HepG2 (cell line): ENCODE data around the gene DCLK1. TPM values are rescaled to one million over a fixed set of nuclear protein-coding genes. Genes with fewer than 3 reads are reported as not detected.
A peak's percentile ranks its signal among the peaks of the same experiment; 100 is the strongest.

ENCODE experiments used
- AHR ChIP-seq: IDR thresholded peaks from 2 replicates; pipeline ENCODE4 v1.6.1; 2018; ENCODE audit warnings: missing genetic modification reagents, missing compliant biosample characterization
- BHLHE40 ChIP-seq: IDR thresholded peaks from 2 replicates; pipeline ENCODE4 v1.6.1; 2011; ENCODE audit warnings: low read length, improper control_type of control experiment
- NBN ChIP-seq: fragments of 450-650 bp; conservative IDR thresholded peaks from 2 replicates; pipeline ENCODE4 v1.6.1; 2017
- NCOR1 ChIP-seq: fragments of 200-600 bp; sonication (generic); IDR thresholded peaks from 2 replicates; pipeline ENCODE4 v1.7.0; 2017; ENCODE audit warnings: antibody characterized with exemption, low read length, borderline replicate concordance
- NR2C2 ChIP-seq: sonication (generic); formaldehyde crosslinking; IDR thresholded peaks from 2 replicates; pipeline ENCODE4 v1.4.0; 2020; ENCODE audit warnings: missing genetic modification reagents, mild to moderate bottlenecking, moderate library complexity, borderline replicate concordance
- REPIN1 ChIP-seq: sonication (generic); formaldehyde crosslinking; IDR thresholded peaks from 2 replicates; pipeline ENCODE4 v1.8.0; 2022; ENCODE audit warnings: missing genetic modification reagents, low read depth, mild to moderate bottlenecking, borderline replicate concordance
- SIX1 ChIP-seq: sonication (generic); formaldehyde crosslinking; IDR thresholded peaks from 2 replicates; pipeline ENCODE4 v1.4.0; 2020; ENCODE audit warnings: missing genetic modification reagents, borderline replicate concordance
- THAP11 ChIP-seq: IDR thresholded peaks from 2 replicates; pipeline ENCODE4 v1.6.1; 2016; ENCODE audit warnings: missing biosample characterization, missing genetic modification reagents
- ZBTB1 ChIP-seq: sonication (generic); formaldehyde crosslinking; IDR thresholded peaks from 2 replicates; pipeline ENCODE4 v1.4.0; 2020; ENCODE audit warnings: missing genetic modification reagents, borderline replicate concordance
- ZFP36L1 ChIP-seq: sonication (generic); formaldehyde crosslinking; IDR thresholded peaks from 2 replicates; pipeline ENCODE4 v1.8.0; 2022; ENCODE audit warnings: mild to moderate bottlenecking, missing genetic modification reagents, moderate library complexity
- ZNF484 ChIP-seq: sonication (generic); formaldehyde crosslinking; IDR thresholded peaks from 2 replicates; pipeline ENCODE4 v1.5.1; 2020; ENCODE audit warnings: mild to moderate bottlenecking, low read depth, missing genetic modification reagents, borderline replicate concordance
- polyA plus RNA-seq, 8 experiments: library from polyadenylated mRNA; depleted of rRNA in 3 of 8; stranded (reverse) in 7 of 8; unstranded in 1 of 8; fragments of >200 nt; fragmentation: Illumina TruSeq in 4 of 8; extraction: Trizol in 4 of 8; gene quantifications; 2 replicates each; pipeline versions ENCODE4 v1.2.1 to v1.2.3, GENCODE V29; 2011 to 2016; ENCODE audit warnings: low read depth in 4 of 8, missing spikeins in 1 of 8, mixed read lengths in 1 of 8; ENCODE audit not compliant: insufficient read depth in 1 of 8
- total RNA-seq, 5 experiments: library from RNA; depleted of rRNA; stranded (reverse); fragments of >200 nt; fragmentation: Illumina TruSeq; extraction: Trizol; gene quantifications; 2 replicates each; pipeline ENCODE4 v1.2.3, GENCODE V29; 2016; ENCODE audit warnings: low read depth in 1 of 5
- TF ChIP-seq, protein P1 (sequence below): sonication (generic); formaldehyde crosslinking; IDR thresholded peaks from 2 replicates; pipeline ENCODE4 v1.4.0; 2020; ENCODE audit warnings: missing genetic modification reagents, borderline replicate concordance
- TF ChIP-seq, protein P2 (sequence below): IDR thresholded peaks from 2 replicates; pipeline ENCODE4 v1.6.1; 2012; ENCODE audit warnings: low read length, improper control_type of control experiment
- TF ChIP-seq, protein P3 (sequence below): sonication (generic); formaldehyde crosslinking; IDR thresholded peaks from 2 replicates; pipeline ENCODE4 v1.5.1; 2020; ENCODE audit warnings: missing genetic modification reagents, mild to moderate bottlenecking, borderline replicate concordance
- TF ChIP-seq, protein P4 (sequence below): sonication (generic); formaldehyde crosslinking; conservative IDR thresholded peaks from 2 replicates; pipeline ENCODE4 v1.8.0; 2022; ENCODE audit warnings: low read depth, missing genetic modification reagents
- TF ChIP-seq, protein P5 (sequence below): sonication (generic); formaldehyde crosslinking; IDR thresholded peaks from 2 replicates; pipeline ENCODE4 v1.4.0; 2020; ENCODE audit warnings: missing genetic modification reagents, borderline replicate concordance
- TF ChIP-seq, protein P6 (sequence below): sonication (generic); formaldehyde crosslinking; IDR thresholded peaks from 2 replicates; pipeline ENCODE4 v1.4.0; 2020; ENCODE audit warnings: mild to moderate bottlenecking, low read depth, missing genetic modification reagents

The DCLK1 gene
- total and polyA plus RNA-seq, 2 of the 13 experiments (the other 11 are each of a cell fraction or from before 2014, with no cell fraction given): not detected

DNA sequence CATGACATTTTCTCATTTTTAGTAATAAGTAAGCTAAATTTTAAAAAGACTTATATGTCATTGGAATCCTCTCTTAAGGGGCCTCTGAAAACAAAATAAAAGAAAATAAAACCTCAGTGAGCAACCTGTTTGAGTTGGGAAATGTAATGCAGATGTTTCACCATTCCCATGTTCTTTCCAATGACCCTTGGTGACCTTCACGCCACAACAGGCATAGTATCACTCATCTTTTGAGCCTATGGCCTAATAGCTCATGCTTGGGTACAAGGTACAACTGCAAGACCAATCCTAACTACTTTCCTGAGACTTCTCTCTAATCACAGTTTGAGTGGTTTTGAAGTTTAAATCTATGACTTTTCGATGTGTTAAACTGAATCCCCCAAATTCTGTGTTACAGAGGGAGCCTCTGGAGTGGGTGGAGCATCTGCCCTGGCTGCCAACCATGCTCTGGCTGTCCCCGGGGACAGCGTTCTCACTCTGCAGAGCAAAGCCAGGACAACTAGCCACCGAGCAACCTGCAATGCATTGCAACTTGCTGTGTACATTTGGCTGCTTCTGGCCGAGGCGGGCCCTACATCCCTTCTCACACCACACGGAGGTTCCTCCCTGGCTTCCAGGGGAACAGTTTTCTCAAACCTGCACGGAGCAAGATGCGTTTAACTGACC is 346.8 kb downstream of the DCLK1 start (continued):
- no peak for TF ChIP-seq ZFP36L1 (CRISPR knock-in tag)
- no peak for TF ChIP-seq THAP11
- TF ChIP-seq, protein P1, sequence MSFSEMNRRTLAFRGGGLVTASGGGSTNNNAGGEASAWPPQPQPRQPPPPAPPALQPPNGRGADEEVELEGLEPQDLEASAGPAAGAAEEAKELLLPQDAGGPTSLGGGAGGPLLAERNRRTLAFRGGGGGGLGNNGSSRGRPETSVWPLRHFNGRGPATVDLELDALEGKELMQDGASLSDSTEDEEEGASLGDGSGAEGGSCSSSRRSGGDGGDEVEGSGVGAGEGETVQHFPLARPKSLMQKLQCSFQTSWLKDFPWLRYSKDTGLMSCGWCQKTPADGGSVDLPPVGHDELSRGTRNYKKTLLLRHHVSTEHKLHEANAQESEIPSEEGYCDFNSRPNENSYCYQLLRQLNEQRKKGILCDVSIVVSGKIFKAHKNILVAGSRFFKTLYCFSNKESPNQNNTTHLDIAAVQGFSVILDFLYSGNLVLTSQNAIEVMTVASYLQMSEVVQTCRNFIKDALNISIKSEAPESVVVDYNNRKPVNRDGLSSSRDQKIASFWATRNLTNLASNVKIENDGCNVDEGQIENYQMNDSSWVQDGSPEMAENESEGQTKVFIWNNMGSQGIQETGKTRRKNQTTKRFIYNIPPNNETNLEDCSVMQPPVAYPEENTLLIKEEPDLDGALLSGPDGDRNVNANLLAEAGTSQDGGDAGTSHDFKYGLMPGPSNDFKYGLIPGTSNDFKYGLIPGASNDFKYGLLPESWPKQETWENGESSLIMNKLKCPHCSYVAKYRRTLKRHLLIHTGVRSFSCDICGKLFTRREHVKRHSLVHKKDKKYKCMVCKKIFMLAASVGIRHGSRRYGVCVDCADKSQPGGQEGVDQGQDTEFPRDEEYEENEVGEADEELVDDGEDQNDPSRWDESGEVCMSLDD (CRISPR knock-in tag): no peak
- TF ChIP-seq ZBTB1 (CRISPR knock-in tag): no peak
- peak; percentile 41; the same call in 1 of the 2 replicates for TF ChIP-seq NCOR1
- TF ChIP-seq, protein P2, sequence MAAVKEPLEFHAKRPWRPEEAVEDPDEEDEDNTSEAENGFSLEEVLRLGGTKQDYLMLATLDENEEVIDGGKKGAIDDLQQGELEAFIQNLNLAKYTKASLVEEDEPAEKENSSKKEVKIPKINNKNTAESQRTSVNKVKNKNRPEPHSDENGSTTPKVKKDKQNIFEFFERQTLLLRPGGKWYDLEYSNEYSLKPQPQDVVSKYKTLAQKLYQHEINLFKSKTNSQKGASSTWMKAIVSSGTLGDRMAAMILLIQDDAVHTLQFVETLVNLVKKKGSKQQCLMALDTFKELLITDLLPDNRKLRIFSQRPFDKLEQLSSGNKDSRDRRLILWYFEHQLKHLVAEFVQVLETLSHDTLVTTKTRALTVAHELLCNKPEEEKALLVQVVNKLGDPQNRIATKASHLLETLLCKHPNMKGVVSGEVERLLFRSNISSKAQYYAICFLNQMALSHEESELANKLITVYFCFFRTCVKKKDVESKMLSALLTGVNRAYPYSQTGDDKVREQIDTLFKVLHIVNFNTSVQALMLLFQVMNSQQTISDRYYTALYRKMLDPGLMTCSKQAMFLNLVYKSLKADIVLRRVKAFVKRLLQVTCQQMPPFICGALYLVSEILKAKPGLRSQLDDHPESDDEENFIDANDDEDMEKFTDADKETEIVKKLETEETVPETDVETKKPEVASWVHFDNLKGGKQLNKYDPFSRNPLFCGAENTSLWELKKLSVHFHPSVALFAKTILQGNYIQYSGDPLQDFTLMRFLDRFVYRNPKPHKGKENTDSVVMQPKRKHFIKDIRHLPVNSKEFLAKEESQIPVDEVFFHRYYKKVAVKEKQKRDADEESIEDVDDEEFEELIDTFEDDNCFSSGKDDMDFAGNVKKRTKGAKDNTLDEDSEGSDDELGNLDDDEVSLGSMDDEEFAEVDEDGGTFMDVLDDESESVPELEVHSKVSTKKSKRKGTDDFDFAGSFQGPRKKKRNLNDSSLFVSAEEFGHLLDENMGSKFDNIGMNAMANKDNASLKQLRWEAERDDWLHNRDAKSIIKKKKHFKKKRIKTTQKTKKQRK: no peak
- 0 out of 2 replicates have a peak, but pooled peaks have one; percentile 36 for TF ChIP-seq BHLHE40
- TF ChIP-seq, protein P3, sequence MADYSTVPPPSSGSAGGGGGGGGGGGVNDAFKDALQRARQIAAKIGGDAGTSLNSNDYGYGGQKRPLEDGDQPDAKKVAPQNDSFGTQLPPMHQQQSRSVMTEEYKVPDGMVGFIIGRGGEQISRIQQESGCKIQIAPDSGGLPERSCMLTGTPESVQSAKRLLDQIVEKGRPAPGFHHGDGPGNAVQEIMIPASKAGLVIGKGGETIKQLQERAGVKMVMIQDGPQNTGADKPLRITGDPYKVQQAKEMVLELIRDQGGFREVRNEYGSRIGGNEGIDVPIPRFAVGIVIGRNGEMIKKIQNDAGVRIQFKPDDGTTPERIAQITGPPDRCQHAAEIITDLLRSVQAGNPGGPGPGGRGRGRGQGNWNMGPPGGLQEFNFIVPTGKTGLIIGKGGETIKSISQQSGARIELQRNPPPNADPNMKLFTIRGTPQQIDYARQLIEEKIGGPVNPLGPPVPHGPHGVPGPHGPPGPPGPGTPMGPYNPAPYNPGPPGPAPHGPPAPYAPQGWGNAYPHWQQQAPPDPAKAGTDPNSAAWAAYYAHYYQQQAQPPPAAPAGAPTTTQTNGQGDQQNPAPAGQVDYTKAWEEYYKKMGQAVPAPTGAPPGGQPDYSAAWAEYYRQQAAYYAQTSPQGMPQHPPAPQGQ (CRISPR knock-in tag): no peak
- TF ChIP-seq SIX1 (CRISPR knock-in tag): no peak
- TF ChIP-seq, protein P4, sequence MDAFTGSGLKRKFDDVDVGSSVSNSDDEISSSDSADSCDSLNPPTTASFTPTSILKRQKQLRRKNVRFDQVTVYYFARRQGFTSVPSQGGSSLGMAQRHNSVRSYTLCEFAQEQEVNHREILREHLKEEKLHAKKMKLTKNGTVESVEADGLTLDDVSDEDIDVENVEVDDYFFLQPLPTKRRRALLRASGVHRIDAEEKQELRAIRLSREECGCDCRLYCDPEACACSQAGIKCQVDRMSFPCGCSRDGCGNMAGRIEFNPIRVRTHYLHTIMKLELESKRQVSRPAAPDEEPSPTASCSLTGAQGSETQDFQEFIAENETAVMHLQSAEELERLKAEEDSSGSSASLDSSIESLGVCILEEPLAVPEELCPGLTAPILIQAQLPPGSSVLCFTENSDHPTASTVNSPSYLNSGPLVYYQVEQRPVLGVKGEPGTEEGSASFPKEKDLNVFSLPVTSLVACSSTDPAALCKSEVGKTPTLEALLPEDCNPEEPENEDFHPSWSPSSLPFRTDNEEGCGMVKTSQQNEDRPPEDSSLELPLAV (CRISPR knock-in tag): no peak
- 0 out of 2 replicates have a peak, but pooled peaks have one; percentile 21 for TF ChIP-seq NR2C2
- TF ChIP-seq REPIN1 (CRISPR knock-in tag): no peak
- TF ChIP-seq AHR: no peak
- TF ChIP-seq ZNF484 (CRISPR knock-in tag): no peak
- TF ChIP-seq, protein P5, sequence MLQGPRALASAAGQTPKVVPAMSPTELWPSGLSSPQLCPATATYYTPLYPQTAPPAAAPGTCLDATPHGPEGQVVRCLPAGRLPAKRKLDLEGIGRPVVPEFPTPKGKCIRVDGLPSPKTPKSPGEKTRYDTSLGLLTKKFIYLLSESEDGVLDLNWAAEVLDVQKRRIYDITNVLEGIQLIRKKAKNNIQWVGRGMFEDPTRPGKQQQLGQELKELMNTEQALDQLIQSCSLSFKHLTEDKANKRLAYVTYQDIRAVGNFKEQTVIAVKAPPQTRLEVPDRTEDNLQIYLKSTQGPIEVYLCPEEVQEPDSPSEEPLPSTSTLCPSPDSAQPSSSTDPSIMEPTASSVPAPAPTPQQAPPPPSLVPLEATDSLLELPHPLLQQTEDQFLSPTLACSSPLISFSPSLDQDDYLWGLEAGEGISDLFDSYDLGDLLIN (CRISPR knock-in tag): no peak
- TF ChIP-seq, protein P6, sequence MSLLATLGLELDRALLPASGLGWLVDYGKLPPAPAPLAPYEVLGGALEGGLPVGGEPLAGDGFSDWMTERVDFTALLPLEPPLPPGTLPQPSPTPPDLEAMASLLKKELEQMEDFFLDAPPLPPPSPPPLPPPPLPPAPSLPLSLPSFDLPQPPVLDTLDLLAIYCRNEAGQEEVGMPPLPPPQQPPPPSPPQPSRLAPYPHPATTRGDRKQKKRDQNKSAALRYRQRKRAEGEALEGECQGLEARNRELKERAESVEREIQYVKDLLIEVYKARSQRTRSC (CRISPR knock-in tag): no peak
- TF ChIP-seq NBN: no peak
